GM12801 (cell line): ENCODE results near the gene SFXN3.

Experiments used
- TF ChIP-seq, protein P1 (sequence below): IDR thresholded peaks from one replicate; pipeline ENCODE4 v1.5.1; 2011; ENCODE audit warnings: control low read depth; ENCODE audit not compliant: insufficient read length; ENCODE audit errors: extremely low read depth

SFXN3 gene

DNA sequence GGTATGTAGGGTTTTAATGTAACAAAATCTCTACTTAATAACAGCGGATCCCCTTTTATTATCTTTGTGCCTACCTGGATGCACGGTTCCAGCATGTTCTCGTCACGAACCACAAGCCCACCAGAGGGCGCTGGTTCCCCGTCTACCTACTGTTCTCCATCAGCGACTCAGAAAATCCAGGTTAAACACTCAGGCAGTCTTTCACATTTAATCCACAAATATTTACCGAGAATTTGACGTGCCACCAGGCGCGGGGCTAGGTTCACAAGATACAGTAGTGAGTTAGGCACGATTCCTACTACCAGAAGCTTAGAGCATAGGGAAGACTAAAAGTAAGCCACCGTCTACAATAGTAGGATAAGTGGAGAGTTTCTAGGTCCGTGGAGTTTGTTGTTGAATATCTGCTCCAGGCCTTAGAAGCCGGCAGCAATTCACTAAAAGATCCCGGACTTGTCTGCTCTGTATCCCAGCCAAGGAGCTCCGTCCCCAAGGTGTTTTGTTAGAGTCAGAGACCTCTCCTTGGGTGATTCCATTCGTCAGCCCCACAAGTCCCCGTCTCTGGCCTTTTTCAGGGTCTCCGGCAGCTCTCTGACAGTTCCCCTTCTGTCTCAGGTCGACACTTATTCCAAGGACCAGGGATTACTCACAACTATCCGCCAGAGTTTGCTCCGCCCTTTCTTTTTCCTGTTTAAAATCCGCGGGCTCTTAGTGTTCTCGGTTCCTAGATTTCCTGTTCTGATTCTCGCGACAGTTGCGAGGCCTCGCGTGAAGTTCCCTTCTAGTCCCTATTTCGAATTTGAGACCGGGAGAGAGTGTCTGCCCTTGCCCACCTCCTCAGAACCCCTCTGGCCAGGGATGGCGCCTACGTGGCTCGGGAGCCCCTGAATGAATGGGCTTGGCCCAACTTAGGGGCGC, 29.3 kb downstream of the SFXN3 start:
- TF ChIP-seq, protein P1, sequence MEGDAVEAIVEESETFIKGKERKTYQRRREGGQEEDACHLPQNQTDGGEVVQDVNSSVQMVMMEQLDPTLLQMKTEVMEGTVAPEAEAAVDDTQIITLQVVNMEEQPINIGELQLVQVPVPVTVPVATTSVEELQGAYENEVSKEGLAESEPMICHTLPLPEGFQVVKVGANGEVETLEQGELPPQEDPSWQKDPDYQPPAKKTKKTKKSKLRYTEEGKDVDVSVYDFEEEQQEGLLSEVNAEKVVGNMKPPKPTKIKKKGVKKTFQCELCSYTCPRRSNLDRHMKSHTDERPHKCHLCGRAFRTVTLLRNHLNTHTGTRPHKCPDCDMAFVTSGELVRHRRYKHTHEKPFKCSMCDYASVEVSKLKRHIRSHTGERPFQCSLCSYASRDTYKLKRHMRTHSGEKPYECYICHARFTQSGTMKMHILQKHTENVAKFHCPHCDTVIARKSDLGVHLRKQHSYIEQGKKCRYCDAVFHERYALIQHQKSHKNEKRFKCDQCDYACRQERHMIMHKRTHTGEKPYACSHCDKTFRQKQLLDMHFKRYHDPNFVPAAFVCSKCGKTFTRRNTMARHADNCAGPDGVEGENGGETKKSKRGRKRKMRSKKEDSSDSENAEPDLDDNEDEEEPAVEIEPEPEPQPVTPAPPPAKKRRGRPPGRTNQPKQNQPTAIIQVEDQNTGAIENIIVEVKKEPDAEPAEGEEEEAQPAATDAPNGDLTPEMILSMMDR = peak; percentile 44

DNA sequence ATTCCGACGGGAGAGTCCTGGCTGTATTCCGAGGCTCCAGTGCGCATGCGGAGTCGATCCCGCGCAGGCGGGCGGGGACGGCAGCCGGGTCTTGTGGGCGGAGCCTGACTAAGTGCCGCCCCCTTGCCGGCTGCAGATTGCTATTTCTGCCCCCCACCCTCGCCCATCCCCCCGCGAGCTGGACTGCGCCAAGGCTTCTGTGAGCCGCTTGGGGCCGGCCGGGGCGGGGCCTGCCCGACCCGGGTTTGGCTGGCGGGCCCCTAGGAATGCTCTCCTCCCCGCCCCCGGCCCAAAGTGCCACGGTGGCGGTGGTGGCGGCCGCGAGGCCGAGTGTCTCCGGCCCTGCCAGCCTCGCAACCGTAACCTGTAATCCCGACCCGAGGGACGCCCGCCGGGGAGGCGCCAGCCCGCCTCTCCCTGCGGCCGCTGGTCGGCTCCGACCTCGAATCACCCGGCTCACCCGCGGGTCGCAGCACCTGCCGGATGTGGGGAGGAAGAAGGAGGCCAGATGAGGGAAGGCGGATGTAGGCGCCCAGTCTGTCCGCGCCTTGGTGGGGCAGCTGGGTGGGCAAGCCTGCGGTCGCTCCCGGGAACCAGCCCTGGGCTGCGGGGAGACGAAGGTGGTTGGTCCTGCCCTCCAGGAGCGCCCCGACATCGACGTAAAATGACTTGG, 30.1 kb downstream of the SFXN3 start:
- TF ChIP-seq, protein P1 = no peak

DNA sequence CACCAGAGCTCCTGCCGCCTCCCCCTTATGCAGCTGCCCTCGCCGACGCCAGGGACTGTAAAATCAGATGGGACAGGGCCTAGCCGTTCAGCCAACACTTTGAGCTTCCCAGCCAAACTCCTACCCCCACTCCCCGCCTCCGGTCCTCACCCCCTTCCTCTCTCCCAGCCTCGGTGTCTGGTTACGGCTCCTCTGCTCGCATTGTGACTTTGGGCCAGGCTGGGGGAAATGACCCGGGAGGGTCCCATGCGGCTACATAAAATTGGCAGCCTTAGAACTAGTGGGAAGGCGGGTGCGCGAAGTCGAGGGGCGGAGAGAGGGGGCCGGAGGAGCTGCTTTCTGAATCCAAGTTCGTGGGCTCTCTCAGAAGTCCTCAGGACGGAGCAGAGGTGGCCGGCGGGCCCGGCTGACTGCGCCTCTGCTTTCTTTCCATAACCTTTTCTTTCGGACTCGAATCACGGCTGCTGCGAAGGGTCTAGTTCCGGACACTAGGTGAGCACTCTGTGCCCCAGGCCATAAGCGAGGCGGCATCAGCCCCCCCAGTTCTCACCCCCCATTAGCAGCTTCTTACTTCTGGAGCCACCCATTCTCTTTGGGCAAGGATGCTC, 30.7 kb downstream of the SFXN3 start, which contains the start of gene KAZALD1:
Gene KAZALD1 (plus strand): TSS at position 366 of the 608 bp plus-strand sequence. CDS start 604 bp downstream, outside the sequence.
- TF ChIP-seq, protein P1 = no peak

DNA sequence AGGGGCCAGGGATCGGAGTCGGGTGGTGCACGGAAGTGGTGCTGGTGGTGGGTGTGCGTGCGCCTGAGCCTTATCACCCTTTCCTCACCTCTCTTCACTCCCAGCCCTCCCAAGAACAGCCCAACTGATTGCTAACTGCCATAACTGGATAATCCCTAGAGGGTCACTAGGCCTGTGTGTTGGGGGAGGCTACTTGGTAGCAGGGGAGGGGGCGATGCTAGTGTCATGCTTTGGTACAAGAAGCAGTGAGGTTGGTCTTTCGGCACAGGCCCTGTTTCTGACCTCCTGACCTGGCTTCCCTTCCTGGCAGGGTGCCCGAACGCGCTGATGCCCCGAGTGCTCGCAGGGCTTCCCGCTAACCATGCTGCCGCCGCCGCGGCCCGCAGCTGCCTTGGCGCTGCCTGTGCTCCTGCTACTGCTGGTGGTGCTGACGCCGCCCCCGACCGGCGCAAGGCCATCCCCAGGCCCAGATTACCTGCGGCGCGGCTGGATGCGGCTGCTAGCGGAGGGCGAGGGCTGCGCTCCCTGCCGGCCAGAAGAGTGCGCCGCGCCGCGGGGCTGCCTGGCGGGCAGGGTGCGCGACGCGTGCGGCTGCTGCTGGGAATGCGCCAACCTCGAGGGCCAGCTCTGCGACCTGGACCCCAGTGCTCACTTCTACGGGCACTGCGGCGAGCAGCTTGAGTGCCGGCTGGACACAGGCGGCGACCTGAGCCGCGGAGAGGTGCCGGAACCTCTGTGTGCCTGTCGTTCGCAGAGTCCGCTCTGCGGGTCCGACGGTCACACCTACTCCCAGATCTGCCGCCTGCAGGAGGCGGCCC, 31.4 kb downstream of the SFXN3 start:
- TF ChIP-seq, protein P1 = no peak

DNA sequence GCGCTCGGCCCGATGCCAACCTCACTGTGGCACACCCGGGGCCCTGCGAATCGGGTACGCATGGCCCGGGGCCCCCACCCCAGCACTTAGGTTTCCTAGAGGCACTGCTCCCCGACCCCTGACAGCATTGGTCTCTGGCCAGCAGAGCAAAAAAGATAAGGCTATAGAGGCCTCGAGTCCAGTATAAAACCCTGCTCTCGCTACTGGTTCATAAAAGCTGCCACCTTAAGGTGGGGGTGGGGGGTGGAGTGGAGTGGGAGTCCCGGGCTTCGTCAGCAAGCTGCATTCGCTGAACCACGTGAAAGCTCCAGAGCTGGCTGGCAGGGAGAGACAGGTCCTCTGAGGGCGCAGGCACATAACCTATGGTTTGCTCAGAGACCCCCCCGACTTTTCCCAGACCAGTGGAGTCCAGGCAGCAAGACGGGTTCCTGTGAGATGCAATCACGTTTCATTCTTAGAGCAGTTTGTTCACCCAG, 32.1 kb downstream of the SFXN3 start:
- TF ChIP-seq, protein P1 = no peak

DNA sequence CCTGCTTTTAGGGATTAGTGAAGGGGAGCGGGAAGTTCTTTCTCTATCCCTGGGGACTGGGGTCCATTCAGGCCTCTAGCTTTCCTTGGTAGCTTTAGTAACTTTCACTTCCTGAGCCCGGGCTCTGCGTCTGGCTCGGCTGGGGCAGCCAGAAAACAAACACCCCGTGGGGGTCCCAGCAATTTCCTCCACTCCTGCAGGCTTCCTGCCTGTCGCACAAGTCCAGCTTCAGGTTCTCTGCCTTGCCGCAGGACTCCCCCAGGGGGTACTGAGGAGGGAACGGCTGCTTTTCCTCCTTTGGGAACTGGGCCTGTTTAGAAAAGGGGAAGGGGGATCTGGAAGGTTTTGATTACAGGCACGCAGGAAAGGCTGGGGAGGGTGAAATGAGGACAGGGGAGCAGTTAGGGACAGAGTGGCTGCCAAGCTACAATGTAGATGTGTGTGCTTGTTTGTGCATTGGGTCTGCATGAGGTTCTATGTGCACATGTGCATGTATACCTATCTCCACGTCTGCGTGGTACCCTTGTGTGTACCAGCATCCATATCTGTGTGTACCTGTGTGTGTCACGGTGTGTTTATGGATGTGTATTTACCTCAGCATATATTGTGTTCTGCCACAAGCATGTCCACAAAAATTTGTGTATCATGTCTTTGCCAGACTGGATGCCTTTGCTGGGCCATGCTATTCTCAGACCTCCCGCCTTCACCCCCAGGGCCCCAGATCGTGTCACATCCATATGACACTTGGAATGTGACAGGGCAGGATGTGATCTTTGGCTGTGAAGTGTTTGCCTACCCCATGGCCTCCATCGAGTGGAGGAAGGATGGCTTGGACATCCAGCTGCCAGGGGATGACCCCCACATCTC, 32.7 kb downstream of the SFXN3 start:
- TF ChIP-seq, protein P1 = no peak
